Gastrocnemius medialis (tissue), 4 donors: ENCODE data around the gene MYH16. TPM values are rescaled to one million over a fixed set of nuclear protein-coding genes. Genes with fewer than 3 reads are reported as not detected.
"Not testable (repeated sequence)": the region's sequence is repeated elsewhere in the genome, so short reads cannot be mapped to it uniquely, and the experiment has no call there.

Source experiments
- ATAC-seq, 2 donors: fragments of 150-250 bp; one replicate each; pipeline ENCODE4 v1.9.1; 2016
- DNase-seq, 2 donors: peaks; one replicate each; pipeline ENCODE4 v3.0.0-alpha.2; 2019
- H3K27ac ChIP-seq, 4 donors: fragments of 200-600 bp; sonication (generic); 1 replicate in 1 of 4; 2 replicates in 3 of 4; pipeline ENCODE4 v1.5.1; 2016 to 2018; ENCODE audit warnings: mild to moderate bottlenecking in 2 of 4, moderate library complexity in 1 of 4
- H3K27me3 ChIP-seq, 3 donors: fragments of 200-600 bp; sonication (generic) in 2 of 3; 1 replicate in 1 of 3; 2 replicates in 2 of 3; pipeline versions ENCODE4 v1.5.1 to v1.6.0; 2016 to 2019; ENCODE audit warnings: mild to moderate bottlenecking in 1 of 3, moderate library complexity in 1 of 3
- H3K36me3 ChIP-seq, 2 donors: fragments of 200-600 bp; sonication (generic) in 1 of 2; one replicate each; pipeline ENCODE4 v1.5.1; 2017 to 2018
- H3K4me1 ChIP-seq, 2 donors: fragments of 200-600 bp; sonication (generic) in 1 of 2; one replicate each; pipeline ENCODE4 v1.5.1; 2016 to 2017; ENCODE audit warnings: mild to moderate bottlenecking in 2 of 2
- H3K4me3 ChIP-seq, 4 donors: fragments of 200-600 bp; sonication (generic) in 3 of 4; 1 replicate in 1 of 4; 2 replicates in 3 of 4; pipeline ENCODE4 v1.5.1; 2016 to 2019; ENCODE audit warnings: mild to moderate bottlenecking in 2 of 4
- H3K9me3 ChIP-seq, 3 donors: fragments of 200-600 bp; sonication (generic) in 2 of 3; 1 replicate in 1 of 3; 2 replicates in 2 of 3; pipeline ENCODE4 v1.5.1; 2016 to 2019
- CTCF ChIP-seq, 5 experiments: fragments of 450-650 bp in 3 of 5; fragments of 200-600 bp in 2 of 5; sonication (generic) in 2 of 5; IDR thresholded peaks in 4 of 5; conservative IDR thresholded peaks in 1 of 5; 1 replicate in 4 of 5; 2 replicates in 1 of 5; pipeline ENCODE4 v1.5.1; 2016 to 2019; ENCODE audit warnings: antibody characterized with exemption in 5 of 5, mild to moderate bottlenecking in 3 of 5, moderate library complexity in 3 of 5
- POLR2A ChIP-seq, 2 donors: fragments of 450-650 bp; IDR thresholded peaks; one replicate each; pipeline ENCODE4 v1.6.1; 2017; ENCODE audit warnings: antibody characterized with exemption in 2 of 2, mild to moderate bottlenecking in 2 of 2, moderate library complexity in 2 of 2
- in situ Hi-C, 4 donors: fragments of 200-750 bp; cut with MboI; loops; one replicate each; pipeline versions ENCODE4 v1.15.0 to v1.8.0; 2017; ENCODE audit warnings: low sequenced_read_pairs in 4 of 4
- intact Hi-C: fragments of 100-400 bp; cut with DNase I; formaldehyde crosslinking; loops from one replicate; pipeline ENCODE4 v1.15.1; 2023; ENCODE audit warnings: low total_unique reads
- total RNA-seq, 4 donors: library from RNA; depleted of rRNA; stranded (reverse); fragments of >200 nt; gene quantifications; one replicate each; pipeline versions ENCODE4 v1.1.0 to v1.2.3, GENCODE V29; 2016

Gene MYH16
- total RNA-seq, 4 donors from 2014 or later, result not detected

DNA sequence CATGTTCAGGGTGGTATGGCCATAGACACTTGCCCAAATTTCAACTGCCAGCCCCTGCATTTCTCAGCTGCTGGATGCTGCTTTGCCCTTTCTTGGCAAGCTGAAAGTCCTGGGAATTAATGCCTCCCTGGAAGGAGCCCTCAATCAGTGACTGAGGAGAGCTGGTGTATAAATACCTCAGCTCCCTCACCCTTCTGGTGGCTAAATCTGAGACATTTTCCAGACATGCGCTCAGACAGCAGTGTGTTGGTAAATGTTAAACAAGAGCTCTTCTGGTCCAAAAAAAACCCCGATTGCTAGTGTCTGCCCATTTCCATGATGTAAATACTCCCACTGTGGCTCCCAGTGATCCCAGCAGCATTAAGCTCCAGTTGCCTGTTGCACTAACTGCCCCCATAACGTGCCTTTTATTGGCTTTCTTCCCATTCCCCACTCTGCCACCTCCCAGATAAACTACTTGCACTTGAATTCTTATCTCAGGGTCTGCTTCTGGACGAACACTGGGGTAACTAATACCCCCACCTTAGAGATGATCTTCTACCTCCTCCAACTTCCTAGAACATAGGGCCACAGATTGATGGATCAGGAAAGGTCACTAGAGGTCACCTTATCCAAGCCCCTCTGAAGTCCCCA is 6.7 kb upstream of the MYH16 start:
- peaks cover 0 to 3% (median 0%) of the 10 kb centered on the region in 3 donors for H3K9me3 ChIP-seq
- in situ Hi-C loops (no loop called here), intact Hi-C loops (no loop called here)
- H3K27ac ChIP-seq, result no peak overlapping the region
- no peak for TF ChIP-seq POLR2A (IDR thresholded peaks at IDR 0.05)
- no peak for TF ChIP-seq CTCF (IDR thresholded peaks at IDR 0.05 in 4 of 5, conservative IDR thresholded peaks at IDR 0.05 in 1 of 5)
- DNase-seq (no peak), ATAC-seq (no peak)
- H3K36me3 ChIP-seq, result no peaks in the 10 kb centered on the region
- no peak overlapping the region for H3K4me3 ChIP-seq
- H3K27me3 ChIP-seq, result no peaks in the 10 kb centered on the region
- H3K4me1 ChIP-seq, result no peaks in the 10 kb centered on the region

- Histone ChIP-seq H3K4me3 (no peak overlapping the region), H3K4me1 (no peaks in the 10 kb centered on the region), H3K27me3 (no peaks in the 10 kb centered on the region), H3K9me3 (peaks cover 0 to 3% (median 0%) of the 10 kb centered on the region in 3 donors), H3K27ac (no peak overlapping the region), H3K36me3 (no peaks in the 10 kb centered on the region)
- no peak for TF ChIP-seq CTCF (IDR thresholded peaks at IDR 0.05 in 4 of 5, conservative IDR thresholded peaks at IDR 0.05 in 1 of 5)
- no peak for TF ChIP-seq POLR2A (IDR thresholded peaks at IDR 0.05)
- ATAC-seq (no peak), DNase-seq (no peak)
- in situ Hi-C loops (no loop called here), intact Hi-C loops (no loop called here)
Measured at GRCh38 chr7:99267481-99267840, 5.2 kb upstream of the MYH16 start.

GRCh38 chr7:99267841-99268576 is 4.6 kb upstream of the MYH16 start:
- intact Hi-C loops (no loop called here), in situ Hi-C loops (no loop called here)
- DNase-seq (no peak), ATAC-seq (no peak)
- Histone ChIP-seq H3K4me1 (no peaks in the 10 kb centered on the region), H3K27ac (no peak overlapping the region), H3K9me3 (peaks cover 0 to 3% (median 0%) of the 10 kb centered on the region in 3 donors), H3K27me3 (no peaks in the 10 kb centered on the region), H3K36me3 (no peaks in the 10 kb centered on the region), H3K4me3 (no peak overlapping the region)
- no peak for TF ChIP-seq POLR2A (IDR thresholded peaks at IDR 0.05)

GRCh38 chr7:99268577-99268908 is 4.1 kb upstream of the MYH16 start:
- TF ChIP-seq POLR2A (IDR thresholded peaks at IDR 0.05) (no peak), CTCF (IDR thresholded peaks at IDR 0.05 in 4 of 5, conservative IDR thresholded peaks at IDR 0.05 in 1 of 5) (no peak)
- no peak overlapping the region for H3K27ac ChIP-seq
- DNase-seq (no peak), ATAC-seq (no peak)
- H3K27me3 ChIP-seq, result no peaks in the 10 kb centered on the region
- intact Hi-C loops (no loop called here), in situ Hi-C loops (no loop called here)
- peaks cover 0 to 3% (median 0%) of the 10 kb centered on the region in 3 donors for H3K9me3 ChIP-seq
- H3K4me3 ChIP-seq, result no peak overlapping the region
- H3K36me3 ChIP-seq, result no peaks in the 10 kb centered on the region
- no peaks in the 10 kb centered on the region for H3K4me1 ChIP-seq

DNA sequence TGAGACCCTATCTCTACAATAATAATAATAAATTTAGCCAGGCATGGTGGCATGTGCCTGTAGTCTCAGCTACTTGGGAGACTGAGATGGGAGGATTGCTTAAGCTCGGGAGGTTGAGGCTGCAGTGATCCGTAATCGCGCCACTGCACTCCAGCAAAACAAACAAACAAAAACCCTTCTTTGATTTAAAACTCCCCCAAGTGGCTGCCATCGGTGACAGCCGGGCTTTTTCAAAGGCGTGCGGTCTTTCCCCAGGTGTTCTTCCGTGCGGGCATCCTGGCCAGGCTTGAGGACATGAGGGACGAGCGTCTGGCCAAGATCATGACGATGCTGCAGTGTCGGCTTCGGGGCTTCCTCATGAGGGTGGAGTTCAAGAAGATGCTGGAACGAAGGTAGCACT is 1.9 kb upstream of the MYH16 start:
- Histone ChIP-seq H3K27ac (no peak overlapping the region), H3K4me1 (no peaks in the 10 kb centered on the region), H3K4me3 (no peak overlapping the region), H3K27me3 (no peaks in the 10 kb centered on the region), H3K36me3 (no peaks in the 10 kb centered on the region), H3K9me3 (peaks cover 0 to 3% (median 0%) of the 10 kb centered on the region in 3 donors)
- intact Hi-C loops (loop anchor here (10.0 kb wide), 1 partner anchor 96 kb away; no protein-coding TSS in a partner anchor), in situ Hi-C loops (no loop called here)
- TF ChIP-seq POLR2A (IDR thresholded peaks at IDR 0.05) (no peak), CTCF (IDR thresholded peaks at IDR 0.05 in 4 of 5, conservative IDR thresholded peaks at IDR 0.05 in 1 of 5) (no peak)
- ATAC-seq (no peak), DNase-seq (no peak)

- H3K4me3 ChIP-seq, H3K9me3 ChIP-seq, ATAC-seq, DNase-seq, H3K4me1 ChIP-seq, in situ Hi-C loops, H3K36me3 ChIP-seq, H3K27ac ChIP-seq, H3K27me3 ChIP-seq: not testable (repeated sequence)
- intact Hi-C loops, result loop anchor here (10.0 kb wide), 1 partner anchor 99 kb away; no protein-coding TSS in a partner anchor
Measured at GRCh38 chr7:99273561-99273960, 922 bp downstream of the MYH16 start.

GRCh38 chr7:99274908-99275307 is 2.3 kb downstream of the MYH16 start:
- H3K27me3 ChIP-seq, DNase-seq, H3K36me3 ChIP-seq, H3K4me3 ChIP-seq, H3K27ac ChIP-seq, H3K9me3 ChIP-seq, ATAC-seq, H3K4me1 ChIP-seq, in situ Hi-C loops: not testable (repeated sequence)
- intact Hi-C loops, result loop anchor here (10.0 kb wide), 1 partner anchor 100 kb away; no protein-coding TSS in a partner anchor
